GM21423 (cell line): ENCODE data around the gene DOCK2.
A peak's percentile ranks its signal among the peaks of the same experiment; 100 is the strongest.

ENCODE experiments used
- ATAC-seq: cut with Tn5 transposase; IDR thresholded peaks from one replicate; pipeline ENCODE4 v1.9.1; 2021; ENCODE audit warnings: mild to moderate bottlenecking, moderate library complexity; ENCODE audit not compliant: unreplicated experiment

Gene DOCK2

DNA sequence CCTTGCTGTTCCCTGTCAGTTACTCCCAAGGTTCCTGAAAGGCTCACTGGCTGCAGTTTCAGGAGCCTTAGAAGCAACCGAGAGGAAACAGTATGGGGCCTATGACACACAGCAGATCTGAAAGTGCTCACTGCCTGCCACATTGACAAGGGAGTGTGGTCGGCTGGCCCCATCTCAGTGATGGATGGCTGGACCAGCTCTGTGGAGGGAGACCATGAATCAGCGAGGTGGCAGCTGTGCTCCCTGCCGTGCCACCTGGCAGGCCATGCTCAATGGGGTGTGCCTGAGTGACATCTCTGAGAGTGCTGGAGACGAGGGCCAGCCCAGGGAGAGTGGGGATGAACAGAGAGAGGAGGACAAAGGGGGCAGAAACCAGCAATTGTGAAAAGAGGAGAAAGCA lies 49.1 kb downstream of the DOCK2 start:
- ATAC-seq, result peak; percentile 90

DNA sequence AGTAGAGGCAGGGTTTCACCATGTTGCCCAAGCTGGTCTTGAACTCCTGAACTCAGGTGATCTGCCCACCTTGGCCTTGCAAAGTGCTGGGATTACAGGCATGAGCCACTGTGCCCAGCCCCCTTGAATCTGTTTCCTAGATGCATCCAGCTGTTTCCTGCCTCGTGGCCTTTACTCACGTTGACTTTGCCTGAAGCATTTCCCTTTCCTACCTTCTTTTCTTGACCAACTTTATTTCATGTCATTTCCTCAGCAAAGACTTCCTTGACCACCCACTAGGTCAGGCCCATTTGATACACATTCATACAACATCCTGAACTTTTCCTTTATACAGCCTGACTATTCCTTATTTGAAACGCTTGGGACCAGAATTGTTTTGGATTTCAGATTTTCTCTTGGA lies 51.0 kb downstream of the DOCK2 start:
- ATAC-seq, result no peak

DNA sequence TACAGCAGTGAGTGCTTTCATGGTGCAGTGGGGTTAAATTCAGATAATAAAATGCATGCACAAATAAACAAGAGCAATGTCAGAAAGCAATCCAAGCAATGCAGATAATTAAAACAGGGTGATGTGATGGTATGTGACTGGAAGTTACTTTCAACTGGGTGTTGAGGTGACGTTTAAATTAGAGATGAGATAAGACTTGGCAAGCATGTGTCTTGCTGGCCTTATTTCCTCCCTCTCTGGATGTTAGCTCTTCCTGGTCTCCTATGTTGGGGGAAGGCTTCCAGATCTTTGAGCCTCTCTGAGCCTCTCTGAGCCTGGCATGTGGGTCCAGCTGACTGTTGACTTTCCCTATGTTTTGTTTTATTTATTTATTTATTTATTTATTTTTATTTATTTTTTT lies 54.4 kb downstream of the DOCK2 start:
- ATAC-seq, result no peak

DNA sequence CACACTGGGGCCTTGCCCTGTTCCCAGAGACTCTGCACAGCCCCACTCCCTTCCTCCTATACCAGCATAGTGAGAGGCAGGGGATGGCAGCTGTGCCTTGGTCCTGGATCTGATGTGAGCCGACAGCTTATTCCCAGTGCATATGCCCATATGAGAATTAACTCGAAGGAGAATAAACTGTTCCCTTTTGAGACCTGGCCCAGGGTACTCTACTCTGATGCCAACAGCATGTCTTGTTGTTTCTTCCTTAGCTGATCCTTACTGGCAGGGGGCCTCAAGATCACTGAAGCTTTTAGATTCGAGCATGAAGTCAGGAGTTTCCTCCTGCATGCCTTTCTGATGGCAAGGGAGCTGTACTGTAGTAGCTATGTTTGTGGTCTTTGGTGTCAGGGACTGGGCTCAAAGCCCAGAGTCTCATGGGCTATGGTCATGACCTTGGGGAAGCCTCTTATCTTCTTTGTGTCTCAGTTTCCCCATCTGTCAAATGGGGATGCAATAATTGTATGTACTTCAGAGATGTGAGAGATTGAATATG lies 57.1 kb downstream of the DOCK2 start:
- ATAC-seq, result no peak

DNA sequence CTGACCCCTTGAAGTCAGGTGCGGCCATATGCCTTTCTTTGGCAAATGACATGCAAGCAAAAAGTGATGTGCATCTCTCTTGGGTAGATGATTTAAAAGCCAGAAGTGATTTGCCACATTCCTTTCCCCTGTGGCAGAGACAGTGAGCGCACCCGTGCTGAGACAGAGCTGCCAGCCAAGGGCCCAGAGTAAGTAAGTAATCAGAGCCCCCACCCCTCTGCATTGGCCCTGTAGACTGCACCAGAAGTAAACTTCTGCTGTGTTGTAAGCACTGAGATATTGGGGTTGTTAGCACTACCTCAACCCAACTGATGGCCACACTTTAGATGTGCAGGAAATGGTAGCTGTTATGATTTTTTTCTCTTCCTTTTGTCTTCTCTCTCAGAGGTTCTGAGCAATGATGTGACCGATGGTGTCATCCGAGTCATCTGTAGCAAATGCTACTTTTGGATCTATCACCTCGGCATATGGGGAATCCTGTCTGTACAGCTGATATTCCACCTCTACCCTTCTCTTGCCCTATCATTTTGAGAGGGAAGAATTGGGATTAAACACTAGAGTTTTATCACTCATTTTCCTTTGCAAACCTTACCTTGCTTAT lies 58.0 kb downstream of the DOCK2 start:
- no peak for ATAC-seq

DNA sequence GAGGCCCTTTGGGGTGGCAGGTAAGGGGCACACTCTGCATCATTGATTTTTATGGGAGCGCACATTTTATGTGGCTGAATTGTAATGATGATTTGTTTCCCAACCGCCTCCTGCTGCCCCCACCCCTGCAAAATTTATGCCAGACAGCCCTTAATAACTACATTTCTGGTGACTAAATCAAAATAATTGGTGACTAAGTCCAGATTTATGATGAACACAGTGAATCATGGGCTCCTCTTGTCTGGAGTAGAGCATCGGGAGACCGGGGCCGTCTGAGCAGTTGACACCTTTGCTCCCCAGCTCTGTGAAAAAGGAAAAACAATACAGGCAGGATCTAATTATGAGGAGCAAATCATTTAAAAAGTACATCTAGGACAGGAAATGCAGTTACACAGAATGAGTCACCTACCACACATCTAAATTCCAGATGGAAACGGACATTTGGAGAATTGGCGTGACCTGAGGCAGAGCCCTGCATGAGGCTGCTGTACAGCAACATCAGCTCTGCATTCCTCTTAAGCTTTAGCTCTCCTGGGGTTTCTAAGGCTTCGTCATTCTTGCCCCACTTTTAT lies 58.9 kb downstream of the DOCK2 start:
- no peak for ATAC-seq

DNA sequence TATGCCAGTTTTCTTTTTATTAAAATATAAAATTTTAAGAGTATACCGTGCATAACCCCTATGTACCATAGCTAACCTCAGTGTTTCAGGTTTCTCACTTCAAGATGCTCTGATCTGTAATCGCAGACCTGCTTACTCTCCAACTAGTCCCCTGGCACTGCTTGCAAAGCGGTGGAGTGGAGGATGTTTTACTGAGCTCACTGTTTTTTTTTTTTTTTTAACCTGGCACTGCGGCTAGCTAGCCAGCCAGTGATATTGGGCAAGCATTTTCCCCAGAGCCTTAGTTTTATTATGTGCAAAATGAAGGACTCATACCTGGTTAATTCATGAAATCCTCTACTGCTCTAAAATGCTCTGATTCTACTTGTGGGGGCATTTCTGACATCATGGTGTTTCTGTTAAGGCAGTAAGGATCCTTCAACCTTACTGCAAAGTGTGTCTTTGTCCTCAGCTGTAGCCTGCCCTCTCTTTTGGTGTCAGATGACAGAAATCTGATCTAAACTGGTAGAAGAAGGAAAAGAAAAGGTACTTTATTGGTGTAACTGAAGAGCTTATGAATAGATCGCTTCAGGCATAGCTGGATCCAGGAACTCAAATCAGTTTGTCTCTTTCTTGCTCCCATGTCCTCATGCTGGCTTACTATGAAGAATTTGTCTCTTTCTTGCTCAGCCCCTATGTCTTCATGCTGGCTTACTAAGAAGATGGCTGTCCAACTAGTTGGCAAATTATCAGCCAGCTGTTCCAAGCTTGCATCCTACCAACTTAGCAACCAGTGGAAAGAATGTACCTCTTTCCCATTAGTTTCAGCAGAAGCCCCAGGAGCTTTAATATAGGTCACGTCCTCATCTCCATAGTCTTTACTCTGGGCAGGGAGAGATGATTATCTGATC lies 59.8 kb downstream of the DOCK2 start:
- no peak for ATAC-seq

DNA sequence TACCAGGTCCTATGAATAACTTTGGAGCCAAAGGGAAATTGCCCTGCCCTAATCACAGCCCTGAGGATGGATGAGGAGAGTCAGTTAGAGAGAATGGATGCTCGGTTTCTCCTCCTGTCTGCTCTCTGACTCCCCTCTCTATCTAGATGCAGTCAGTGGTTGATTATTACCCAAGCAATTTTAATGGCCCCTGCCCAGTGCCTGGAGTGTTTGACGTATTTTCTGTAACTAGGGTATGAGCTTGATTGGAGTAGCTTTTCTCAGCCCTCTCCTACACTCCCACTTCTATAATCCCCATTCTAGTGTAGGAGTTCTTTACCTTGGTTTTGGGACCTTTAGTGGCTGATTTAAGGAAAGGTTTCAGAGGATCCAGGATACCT lies 60.4 kb downstream of the DOCK2 start:
- ATAC-seq, result no peak

DNA sequence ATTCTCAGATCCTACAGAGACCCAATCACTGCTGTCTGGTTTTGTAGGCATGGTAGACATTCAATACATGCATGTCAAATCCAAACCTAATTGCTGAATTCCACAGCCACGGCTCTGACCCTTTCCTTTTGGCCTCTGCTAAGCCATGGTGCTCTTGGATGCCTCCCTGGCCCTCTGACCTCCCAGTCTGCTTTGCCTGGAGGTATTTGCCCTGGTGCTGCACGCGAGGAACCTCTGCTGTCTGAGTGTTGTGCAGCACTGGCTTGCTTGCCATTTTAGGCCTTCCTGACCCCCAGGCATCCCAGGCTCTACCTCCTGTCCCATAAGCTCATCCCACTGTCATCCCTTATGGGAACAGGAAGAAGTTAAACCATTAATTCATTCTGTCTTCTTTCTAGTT lies 60.9 kb downstream of the DOCK2 start:
- ATAC-seq, result no peak

DNA sequence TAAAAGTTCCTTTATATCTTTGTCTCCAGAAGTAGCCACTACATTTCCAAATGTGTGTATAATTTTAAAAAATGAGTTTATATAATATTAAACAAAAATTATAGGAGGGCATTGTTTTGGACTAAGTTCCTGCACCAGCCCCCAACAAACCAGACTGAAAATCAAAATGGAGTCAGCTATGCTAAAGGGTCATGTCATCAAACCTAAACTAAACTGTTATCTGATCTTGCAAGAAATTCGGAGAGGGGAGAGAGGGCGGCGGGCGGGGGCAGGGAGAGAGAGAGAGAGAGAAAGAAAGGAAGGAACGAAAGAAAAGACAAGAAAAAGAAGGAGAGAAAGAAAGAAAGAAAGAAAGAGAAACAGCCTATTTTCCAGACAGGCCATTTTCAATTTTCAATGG lies 63.5 kb downstream of the DOCK2 start:
- no peak for ATAC-seq

DNA sequence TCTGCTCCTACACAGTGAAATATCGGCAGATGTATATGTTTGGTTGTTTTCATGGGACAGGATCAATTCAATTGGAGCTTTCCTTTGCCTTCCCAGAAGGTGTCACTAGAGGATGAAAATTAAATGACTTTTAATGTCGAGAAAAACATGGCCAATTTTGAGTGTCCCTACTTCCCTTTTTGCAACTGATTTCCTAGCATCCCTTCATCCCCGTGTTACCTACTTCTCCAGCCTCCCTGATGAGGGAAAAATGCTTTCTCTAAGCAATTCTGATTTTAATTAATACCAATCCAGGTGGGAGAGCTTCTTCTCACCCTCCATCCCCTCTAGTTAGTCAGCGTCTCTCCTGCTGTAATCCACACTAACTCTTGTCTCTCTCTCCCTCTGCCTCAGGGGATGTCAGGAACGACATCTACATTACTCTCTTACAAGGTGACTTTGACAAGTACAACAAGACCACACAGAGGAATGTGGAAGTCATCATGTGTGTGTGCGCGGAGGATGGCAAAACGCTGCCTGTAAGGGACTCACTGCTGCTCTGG lies 64.9 kb downstream of the DOCK2 start:
- ATAC-seq, result no peak

DNA sequence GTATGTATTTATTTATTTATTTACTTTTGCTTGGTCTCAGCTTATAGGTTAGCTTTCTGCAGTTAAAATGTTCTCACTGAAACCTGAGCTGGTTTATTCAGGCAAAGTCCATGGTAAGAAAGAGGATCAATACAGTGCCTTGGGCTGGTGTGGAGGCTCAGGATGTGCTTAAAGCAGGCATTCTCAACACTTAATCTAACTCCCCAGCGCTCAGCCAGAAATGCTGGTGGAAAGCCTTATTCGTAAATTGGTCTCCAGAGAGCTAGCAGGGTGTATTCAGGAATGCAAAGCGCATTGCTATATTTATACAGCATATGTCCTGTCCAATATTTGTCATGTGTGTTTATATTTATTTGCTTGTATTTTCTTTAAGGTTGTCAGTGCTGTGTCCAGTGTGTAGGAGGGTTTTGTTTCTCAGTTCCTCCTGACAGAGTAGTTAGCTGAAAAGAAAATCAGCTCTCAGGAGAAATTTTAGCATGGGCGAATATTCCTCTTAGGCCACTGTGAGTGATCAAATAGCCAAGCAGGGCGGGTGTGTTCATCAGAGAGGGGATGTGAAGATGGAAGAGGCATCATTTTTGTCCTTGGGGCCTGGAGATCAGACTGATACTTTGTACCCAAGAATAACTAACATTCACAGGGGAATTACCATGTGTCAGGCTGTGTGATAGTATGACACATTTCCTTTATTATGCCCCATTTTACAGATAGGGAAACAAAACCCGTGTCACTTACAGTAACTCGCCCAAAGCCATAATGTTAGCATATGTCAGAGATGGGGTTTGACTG lies 65.8 kb downstream of the DOCK2 start:
- peak; percentile 67 for ATAC-seq

DNA sequence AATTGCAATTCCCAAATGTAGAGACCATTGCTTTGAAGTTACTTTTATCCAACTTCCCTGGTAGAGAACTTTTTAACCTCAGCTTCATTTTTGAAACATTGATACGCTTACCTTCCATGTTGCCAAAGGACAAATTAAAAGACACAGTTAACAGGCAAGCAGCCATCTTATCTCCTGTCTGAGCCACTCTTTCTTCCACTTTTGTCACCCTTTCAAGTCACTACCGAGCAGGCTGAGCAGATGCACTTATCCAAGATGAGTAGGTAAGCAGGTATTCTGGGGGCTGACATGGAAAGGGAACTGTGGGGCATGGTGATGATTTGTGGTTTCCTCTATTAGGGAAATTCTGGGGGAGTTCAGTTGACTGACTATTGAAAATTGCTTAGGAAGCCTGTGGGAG lies 66.7 kb downstream of the DOCK2 start:
- ATAC-seq, result no peak

DNA sequence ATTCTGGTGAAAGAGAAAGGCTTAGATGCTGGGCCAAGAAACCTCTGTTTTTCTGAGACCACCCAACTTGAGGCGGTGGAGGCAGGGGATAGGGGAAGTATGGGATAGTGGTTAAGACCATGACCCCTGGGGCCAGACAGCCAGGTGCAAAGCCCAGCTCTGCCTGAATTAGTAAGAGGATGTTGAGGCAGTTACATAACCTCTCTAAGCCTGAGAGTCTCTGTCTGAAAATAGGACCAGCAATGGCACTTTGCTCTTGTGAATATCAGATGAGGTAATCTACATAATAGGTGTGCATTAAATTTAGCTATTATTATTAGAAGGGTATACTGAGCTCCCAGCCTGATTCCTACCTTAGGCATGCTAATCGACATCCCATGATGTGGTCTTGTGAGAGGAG lies 68.2 kb downstream of the DOCK2 start:
- no peak for ATAC-seq

DNA sequence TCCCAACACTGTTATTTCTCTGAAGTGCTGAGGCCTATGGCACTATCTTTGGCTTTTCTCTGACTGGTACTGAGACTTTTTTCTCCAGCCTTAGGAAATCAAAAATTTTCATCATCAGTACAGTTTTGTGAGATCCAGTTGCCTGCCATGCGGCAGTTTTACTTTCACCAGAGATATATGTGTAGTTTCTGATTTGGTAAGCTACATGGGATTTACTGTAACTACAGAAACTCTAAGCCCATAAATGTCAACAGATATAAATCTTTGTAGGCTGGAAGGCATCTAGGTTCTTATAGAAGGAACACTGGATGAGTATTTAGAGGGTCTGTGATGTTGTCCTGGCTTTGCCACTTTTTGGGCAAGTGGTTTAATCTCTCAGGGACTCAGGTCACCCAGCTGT lies 69.0 kb downstream of the DOCK2 start:
- ATAC-seq, result no peak

DNA sequence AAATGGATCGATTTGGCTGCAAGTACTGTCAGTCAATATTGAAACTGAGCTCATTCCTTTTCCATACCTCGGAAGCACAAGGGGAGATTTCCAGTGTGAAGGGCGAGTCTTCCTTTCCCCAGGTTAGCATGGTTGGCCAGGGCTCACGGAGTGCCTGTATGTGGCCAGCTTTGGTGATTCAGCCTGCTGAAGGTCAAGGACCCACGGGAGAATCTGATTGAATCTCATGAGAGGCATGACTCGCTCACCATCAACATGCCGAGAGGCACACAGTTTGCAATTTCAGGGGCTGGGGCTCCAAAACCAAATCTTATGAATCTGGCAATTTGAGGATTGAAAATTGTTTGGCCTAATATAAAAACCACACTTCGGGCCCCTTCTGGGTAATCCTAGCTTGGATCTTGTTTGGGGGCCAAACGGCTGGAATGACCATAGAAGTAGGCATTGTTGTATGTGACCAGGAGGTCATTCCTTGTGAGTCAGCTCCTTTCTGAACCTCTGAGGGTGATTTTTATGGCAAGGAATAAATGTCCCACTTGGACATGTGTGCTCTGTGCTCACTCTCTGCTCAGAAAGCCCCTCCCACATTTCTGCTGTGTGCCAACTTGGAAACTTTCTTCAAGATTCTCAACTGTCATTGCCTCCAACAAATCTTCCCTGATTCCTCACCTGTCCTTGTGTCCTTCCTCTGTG lies 69.8 kb downstream of the DOCK2 start:
- no peak for ATAC-seq

DNA sequence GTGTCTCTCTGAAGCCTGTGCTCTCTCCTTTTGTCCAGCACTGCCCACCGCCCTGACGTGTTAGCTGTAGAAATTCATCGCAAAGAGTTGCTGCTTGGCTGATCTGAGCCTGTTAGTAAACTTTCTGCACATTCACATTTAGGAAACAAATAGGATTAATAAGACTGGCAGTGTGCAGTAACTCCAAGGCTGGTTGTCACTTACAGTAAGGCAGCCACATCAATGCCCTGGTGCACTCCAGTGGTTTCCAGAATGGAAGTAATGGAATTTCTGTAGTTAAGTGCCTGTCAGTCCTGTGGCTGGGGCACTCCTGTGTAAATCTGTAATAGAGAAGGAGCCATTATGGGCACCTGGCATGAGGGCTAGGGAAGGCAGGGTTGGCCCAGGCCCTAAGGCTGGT lies 70.6 kb downstream of the DOCK2 start:
- no peak for ATAC-seq

DNA sequence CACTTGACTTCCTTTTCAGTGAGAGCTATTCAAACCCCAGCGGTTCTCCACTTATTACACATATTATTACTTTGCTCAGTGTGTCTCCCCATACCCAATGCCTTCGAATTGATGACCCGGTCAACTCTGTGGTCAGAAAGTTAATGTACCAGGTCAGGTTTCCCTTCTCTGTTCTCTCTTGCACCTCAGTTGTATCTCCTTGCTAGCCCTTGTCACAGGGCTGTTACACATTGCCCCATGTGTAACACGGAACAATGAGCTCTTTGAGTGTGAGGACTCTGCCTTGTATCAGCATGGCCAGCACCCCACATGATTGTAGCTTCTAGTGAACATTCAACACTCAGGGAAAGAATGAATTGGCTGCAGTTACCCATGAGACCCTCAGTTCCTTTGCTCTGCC lies 73.6 kb downstream of the DOCK2 start:
- ATAC-seq, result no peak

DNA sequence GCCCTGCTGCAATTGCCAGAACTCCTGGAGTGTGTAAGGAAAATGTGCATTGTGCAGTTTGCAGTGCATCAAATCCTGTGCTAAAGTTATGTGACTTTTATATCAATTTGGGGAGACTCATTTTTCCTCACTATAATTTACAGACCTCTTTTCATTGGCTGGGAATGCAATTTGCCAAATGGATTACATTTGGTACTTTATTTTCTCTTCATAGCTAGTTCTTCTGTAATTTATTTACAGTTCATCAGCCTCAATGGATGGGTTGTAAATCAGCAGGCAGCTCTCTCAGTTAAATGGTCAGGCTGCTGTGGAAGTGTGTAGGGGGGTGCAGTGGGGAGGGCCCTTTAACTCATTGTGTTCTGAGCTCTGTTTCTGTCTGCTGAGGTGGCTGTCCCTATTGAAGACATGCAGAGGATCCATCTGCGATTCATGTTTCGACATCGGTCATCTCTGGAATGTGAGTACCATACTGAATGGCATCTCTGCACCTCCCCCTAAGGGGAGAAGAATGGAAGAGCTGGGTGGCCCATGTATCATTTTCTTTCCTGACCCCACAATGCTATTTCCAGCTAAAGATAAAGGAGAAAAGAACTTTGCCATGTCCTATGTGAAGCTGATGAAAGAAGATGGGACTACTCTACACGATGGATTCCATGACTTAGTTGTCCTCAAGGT lies 74.6 kb downstream of the DOCK2 start:
- ATAC-seq, result no peak

DNA sequence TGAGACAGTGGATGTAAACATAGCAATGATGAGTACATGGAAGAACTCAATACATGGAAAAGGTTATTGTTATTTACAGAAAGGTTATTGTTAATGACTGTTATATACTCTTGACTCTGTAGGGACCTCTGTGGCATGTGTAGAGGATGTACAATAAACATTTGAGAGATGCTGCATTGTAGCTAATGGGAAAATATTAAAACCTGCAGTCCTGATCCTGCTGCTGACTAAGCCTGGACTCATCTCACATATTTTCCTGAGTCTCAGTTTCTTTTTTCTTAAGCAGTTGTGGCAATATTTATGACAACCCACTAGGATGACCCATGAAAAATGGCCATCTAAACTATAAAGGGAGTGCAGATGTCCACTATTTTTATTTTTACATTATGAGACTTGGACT lies 75.4 kb downstream of the DOCK2 start:
- ATAC-seq, result no peak
